SU-DHL-6 (cell line): Measurements from ENCODE around the gene IGFL2.

Experiments
- EZH2phosphoT487 ChIP-seq: fragments of 200-600 bp; sonication (generic), shearing (Covaris generic); conservative IDR thresholded peaks from 2 replicates; pipeline ENCODE4 v1.6.1; 2018; ENCODE audit warnings: mild to moderate bottlenecking, antibody characterized with exemption, low read length, moderate library complexity, mixed read lengths
- TF ChIP-seq, protein P1 (sequence below): fragments of 200-600 bp; sonication (generic); IDR thresholded peaks from one replicate; pipeline ENCODE4 v1.5.1; 2017; ENCODE audit warnings: antibody characterized with exemption, mild to moderate bottlenecking, low read length, moderate library complexity; ENCODE audit not compliant: insufficient read depth, poor library complexity, severe bottlenecking

DNA sequence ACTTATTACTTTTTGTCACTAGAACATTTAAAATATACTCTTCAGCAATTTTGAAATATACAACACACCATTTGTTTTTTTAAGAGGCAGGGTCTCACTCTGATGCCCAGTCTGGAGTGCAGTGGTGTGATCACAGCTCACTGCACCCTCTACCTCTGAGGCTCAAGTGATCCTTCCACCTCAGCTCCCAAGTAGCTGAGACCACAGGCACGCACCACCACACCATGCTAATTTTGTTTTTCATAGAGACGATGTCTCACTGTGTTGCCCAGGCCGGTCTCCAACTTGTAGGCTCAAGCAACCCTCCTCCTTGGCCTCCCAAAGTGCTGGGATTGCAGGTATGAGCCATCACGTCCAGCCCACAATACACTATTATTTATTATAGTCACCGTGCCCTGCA is 2.6 kb downstream of the IGFL2 start:
- TF ChIP-seq, protein P1, sequence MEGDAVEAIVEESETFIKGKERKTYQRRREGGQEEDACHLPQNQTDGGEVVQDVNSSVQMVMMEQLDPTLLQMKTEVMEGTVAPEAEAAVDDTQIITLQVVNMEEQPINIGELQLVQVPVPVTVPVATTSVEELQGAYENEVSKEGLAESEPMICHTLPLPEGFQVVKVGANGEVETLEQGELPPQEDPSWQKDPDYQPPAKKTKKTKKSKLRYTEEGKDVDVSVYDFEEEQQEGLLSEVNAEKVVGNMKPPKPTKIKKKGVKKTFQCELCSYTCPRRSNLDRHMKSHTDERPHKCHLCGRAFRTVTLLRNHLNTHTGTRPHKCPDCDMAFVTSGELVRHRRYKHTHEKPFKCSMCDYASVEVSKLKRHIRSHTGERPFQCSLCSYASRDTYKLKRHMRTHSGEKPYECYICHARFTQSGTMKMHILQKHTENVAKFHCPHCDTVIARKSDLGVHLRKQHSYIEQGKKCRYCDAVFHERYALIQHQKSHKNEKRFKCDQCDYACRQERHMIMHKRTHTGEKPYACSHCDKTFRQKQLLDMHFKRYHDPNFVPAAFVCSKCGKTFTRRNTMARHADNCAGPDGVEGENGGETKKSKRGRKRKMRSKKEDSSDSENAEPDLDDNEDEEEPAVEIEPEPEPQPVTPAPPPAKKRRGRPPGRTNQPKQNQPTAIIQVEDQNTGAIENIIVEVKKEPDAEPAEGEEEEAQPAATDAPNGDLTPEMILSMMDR: no peak
- no peak for TF ChIP-seq EZH2phosphoT487
